ENCODE data around the gene CDK6. TPM values are rescaled to one million over a fixed set of nuclear protein-coding genes. Genes with fewer than 3 reads are reported as not detected.

Gene CDK6
- total RNA-seq, 1 experiment from 2014 or later: 41.4 TPM

- H3K36me3 ChIP-seq (ENCODE audit: control insufficient read depth in 1 of 2, insufficient read depth in 2 of 2, low read length in 2 of 2): no peaks in the 10 kb centered on the region
- no TSS peak for BruUV-seq (replicated peaks)
- H2AFZ ChIP-seq (ENCODE audit: low read depth, low read length, poor library complexity, severe bottlenecking): no peak overlapping the region
- H3K4me3 ChIP-seq (replicated peaks in 1 of 2; ENCODE audit: low read depth in 1 of 2, low read length in 2 of 2): no peak overlapping the region
- peaks cover 0 to 3% of the 10 kb centered on the region in 2 experiments; a peak in 1 of 4 replicates for H3K9me3 ChIP-seq (ENCODE audit: control insufficient read depth in 1 of 2, insufficient read depth in 1 of 2, low read depth in 1 of 2, low read length in 2 of 2)
- peaks cover 84% of the 10 kb centered on the region for H3K79me2 ChIP-seq (ENCODE audit: insufficient read depth, low read length)
- ChIA-PET POLR2A (no interaction called here), RAD21 (ENCODE audit: low non-redundant PET in 1 of 2, low total read pairs in 2 of 2, uncharacterized antibody in 2 of 2, unreplicated experiment in 2 of 2) (no interaction called here), CTCF (interaction anchor here (0.6 kb wide), 1 partner anchor 14 kb away, joined by 3 read pairs; no protein-coding TSS in a partner anchor)
- H3K27me3 ChIP-seq (ENCODE audit: insufficient read depth, low read length): no peaks in the 10 kb centered on the region
- H3K9ac ChIP-seq (ENCODE audit: low read length): no peak overlapping the region
- TF ChIP-seq POLR2A (IDR thresholded peaks at IDR 0.05; ENCODE audit: borderline replicate concordance, extremely low read depth, insufficient read depth, insufficient read length): no peak
- TF ChIP-seq TCF7L2 (IDR thresholded peaks at IDR 0.05; ENCODE audit: borderline replicate concordance, extremely low read depth, insufficient read depth, insufficient read length): no peak
- no peak for TF ChIP-seq ATF3 (IDR thresholded peaks at IDR 0.05)
- no peak for TF ChIP-seq CTCF (IDR thresholded peaks at IDR 0.05 in 2 of 3, conservative IDR thresholded peaks at IDR 0.05 in 1 of 3; ENCODE audit: borderline replicate concordance in 1 of 3, insufficient read depth in 1 of 3, low read depth in 2 of 3, low read length in 2 of 3)
- TF ChIP-seq ZBTB33 (IDR thresholded peaks at IDR 0.05; ENCODE audit: extremely low read depth, insufficient replicate concordance, low read length): no peak
- TF ChIP-seq RAD21 (IDR thresholded peaks at IDR 0.05; ENCODE audit: low read depth): no peak
- no peak for TF ChIP-seq EZH2 (IDR thresholded peaks at IDR 0.05)
- TF ChIP-seq ZFX (IDR thresholded peaks at IDR 0.05): no peak
- TF ChIP-seq SIN3A (IDR thresholded peaks at IDR 0.05; ENCODE audit: low read depth): no peak
- TF ChIP-seq EZH2phosphoT487 (IDR thresholded peaks at IDR 0.05; ENCODE audit: borderline replicate concordance): no peak
- H3K9me2 ChIP-seq (ENCODE audit: insufficient read depth): no peaks in the 10 kb centered on the region
- H4K20me1 ChIP-seq (ENCODE audit: insufficient read depth): no peaks in the 10 kb centered on the region
- ATAC-seq (no peak), DNase-seq (ENCODE audit: low read depth, low spot score) (no peak)
- H3K4me2 ChIP-seq (ENCODE audit: low read length): no peak overlapping the region
- intact Hi-C loops (cut with micrococcal nuclease): no loop called here
- H3K4me1 ChIP-seq (ENCODE audit: control insufficient read depth in 1 of 2, insufficient read depth in 2 of 2, low read length in 2 of 2): peaks cover 17 to 28% of the 10 kb centered on the region in 2 experiments
- no peak overlapping the region for H3K27ac ChIP-seq (ENCODE audit: low read depth, low read length)
These were observed 55.2 kb downstream of the CDK6 start for GRCh38 chr7:92781117-92781720.

Data from HCT116 (cell line).